Measurements from ENCODE around the gene SIK2.

- TF ChIP-seq, protein P1, sequence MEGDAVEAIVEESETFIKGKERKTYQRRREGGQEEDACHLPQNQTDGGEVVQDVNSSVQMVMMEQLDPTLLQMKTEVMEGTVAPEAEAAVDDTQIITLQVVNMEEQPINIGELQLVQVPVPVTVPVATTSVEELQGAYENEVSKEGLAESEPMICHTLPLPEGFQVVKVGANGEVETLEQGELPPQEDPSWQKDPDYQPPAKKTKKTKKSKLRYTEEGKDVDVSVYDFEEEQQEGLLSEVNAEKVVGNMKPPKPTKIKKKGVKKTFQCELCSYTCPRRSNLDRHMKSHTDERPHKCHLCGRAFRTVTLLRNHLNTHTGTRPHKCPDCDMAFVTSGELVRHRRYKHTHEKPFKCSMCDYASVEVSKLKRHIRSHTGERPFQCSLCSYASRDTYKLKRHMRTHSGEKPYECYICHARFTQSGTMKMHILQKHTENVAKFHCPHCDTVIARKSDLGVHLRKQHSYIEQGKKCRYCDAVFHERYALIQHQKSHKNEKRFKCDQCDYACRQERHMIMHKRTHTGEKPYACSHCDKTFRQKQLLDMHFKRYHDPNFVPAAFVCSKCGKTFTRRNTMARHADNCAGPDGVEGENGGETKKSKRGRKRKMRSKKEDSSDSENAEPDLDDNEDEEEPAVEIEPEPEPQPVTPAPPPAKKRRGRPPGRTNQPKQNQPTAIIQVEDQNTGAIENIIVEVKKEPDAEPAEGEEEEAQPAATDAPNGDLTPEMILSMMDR (IDR thresholded peaks at IDR 0.05 in 8 of 11, conservative IDR thresholded peaks at IDR 0.05 in 3 of 11) = no peak
- no peak for TF ChIP-seq POLR2A (IDR thresholded peaks at IDR 0.05)
- TF ChIP-seq POLR2AphosphoS5 (IDR thresholded peaks at IDR 0.05) = no peak
These were observed 69.1 kb downstream of the SIK2 start for GRCh38 chr11:111671383-111671782.

Measured in spleen (tissue), 7 donors.